NCI-H1417 treated with DMSO at 0.1 percent for 48 hours (cell line): Measurements from ENCODE around the gene TLE1.

Experiments
- DNase-seq: peaks from one replicate; lab custom pipeline; 2025; lab: John Stamatoyannopoulos, UW

The TLE1 gene

DNA sequence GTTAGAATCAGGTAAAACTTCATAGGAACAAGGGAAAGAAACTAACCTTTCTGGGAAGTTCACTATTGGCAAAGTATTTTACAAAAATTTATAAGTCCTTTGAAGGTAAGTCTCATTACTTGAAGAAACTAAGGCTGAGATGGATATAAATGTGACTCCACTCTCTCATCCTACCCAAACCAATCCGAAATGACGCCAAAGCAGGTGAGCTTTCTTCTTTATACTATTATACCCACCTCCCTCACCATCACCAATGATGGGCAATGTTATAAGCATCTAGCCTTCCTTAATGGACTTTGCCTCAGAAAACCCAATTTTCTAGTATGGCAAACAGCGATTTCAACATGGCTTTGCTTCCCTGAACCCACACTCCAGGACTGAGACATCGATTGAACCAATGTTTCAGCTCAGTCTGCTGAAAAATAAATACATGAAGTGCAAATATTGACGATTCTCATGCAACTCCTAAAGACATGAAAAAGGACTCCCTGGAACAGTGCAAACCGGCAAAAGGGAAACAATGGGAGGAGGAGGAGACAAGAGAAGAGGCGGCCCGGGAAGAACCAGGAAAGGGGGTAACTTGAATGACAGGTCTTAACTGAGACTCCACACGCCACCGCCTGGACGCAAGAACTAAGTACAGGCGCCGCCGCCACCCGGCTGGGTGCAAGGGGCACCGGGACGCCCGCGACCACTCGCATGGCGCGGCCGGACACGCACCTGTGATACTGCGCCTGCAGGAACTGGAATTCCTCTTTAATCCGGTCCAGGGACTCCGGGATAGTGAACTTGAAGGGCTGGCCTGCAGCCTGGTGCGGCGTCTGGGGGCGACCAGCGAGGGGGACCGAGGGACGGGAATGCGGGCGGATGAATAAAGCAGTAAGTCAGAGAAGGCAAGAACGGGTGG lies 2.5 kb downstream of the TLE1 start:
- DNase-seq: peak; percentile 49

DNA sequence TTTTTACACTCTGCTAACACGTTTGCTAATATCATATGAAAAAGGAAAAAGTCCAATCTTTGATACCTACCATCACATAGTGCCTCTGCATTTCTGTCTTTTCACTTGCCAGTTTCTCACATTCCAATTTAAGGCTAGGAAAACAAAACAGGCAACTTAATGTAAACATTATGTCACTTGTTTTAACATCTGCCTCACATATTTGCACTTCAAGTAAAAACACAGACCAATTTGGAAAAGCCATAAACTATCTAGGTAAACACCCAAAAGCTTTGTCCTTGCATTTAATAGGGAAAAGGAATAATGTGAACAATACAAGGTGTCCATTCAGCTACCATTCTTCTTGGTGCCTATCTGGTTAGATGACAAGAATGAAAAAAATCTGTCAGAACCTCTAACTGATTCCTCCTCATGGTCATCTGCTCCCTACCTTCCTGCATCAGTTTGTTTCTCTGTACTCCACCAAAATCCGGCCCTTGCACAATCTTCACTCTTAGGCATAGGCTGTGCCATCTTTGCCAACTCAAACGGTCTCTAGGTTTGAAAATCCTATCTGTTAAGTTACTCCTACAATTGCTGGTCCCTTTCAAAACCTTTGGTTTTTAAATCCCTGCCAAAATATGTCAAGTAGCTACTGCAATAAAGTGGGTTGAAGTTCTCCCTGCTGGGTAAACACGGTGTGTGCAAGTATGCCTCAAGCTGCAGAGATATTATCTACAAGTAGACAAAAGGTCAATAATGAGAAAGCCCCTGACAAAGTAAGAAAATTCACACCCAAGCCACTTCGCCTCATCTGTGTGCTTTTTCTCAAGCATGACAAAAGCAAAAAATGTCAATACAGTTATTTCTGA lies 3.4 kb downstream of the TLE1 start:
- DNase-seq: no peak

GRCh38 chr9:81684635-81685034 lies 4.7 kb downstream of the TLE1 start:
- no peak for DNase-seq

GRCh38 chr9:81683704-81684103 lies 5.6 kb downstream of the TLE1 start:
- DNase-seq: no peak

- peak; percentile 67 for DNase-seq
Observed at GRCh38 chr9:81683238-81683637, 6.1 kb downstream of the TLE1 start.

GRCh38 chr9:81682797-81683196 lies 6.5 kb downstream of the TLE1 start:
- no peak for DNase-seq

GRCh38 chr9:81682177-81682576 lies 7.2 kb downstream of the TLE1 start:
- no peak for DNase-seq

DNA sequence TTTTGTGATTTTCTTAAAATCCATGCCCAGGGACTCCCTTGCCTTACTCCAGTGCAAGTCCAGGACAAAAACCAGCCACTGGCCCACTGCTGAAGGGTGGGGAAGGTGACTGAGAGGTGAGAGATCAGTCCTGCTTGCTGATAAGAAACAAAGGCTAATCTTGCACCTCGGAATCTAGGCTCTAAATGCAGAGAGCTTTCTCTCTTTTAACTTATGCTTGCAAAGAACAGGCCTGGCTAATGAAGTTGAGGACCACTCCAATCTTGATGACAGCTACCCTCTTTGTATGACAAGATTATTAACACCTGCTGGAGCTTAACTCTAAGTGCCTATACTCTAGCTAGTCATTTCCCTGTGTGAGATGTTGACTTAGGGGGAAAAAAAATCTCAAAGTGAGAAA lies 8.8 kb downstream of the TLE1 start:
- no peak for DNase-seq

- DNase-seq: no peak
Observed at GRCh38 chr9:81680006-81680405, 9.3 kb downstream of the TLE1 start.

GRCh38 chr9:81678088-81678487 lies 11.3 kb downstream of the TLE1 start:
- no peak for DNase-seq

- DNase-seq: no peak
Observed at GRCh38 chr9:81676395-81676794, 13.0 kb downstream of the TLE1 start.

GRCh38 chr9:81673310-81673709 lies 16.0 kb downstream of the TLE1 start:
- no peak for DNase-seq

DNA sequence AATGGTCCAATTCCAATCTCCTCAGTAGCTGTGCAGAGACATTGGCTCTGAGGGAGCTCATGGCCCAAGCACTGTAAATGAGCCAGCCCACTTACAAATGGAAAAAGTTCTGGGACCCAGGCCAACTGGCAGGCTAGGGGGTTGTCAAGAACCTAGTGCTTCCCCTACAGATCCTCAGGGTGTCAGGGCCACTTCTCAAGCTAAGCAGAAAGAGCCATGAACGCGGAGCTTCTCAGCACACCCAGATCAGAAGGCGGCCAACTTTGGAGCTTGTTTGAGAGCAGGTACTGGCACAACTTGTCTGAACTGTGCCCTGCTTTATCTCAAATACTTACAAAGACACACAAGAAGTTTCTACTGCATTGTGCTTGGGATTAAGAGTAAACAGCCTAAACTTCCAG lies 17.5 kb downstream of the TLE1 start:
- no peak for DNase-seq

- DNase-seq: no peak
Observed at GRCh38 chr9:81669866-81670265, 19.5 kb downstream of the TLE1 start.

DNA sequence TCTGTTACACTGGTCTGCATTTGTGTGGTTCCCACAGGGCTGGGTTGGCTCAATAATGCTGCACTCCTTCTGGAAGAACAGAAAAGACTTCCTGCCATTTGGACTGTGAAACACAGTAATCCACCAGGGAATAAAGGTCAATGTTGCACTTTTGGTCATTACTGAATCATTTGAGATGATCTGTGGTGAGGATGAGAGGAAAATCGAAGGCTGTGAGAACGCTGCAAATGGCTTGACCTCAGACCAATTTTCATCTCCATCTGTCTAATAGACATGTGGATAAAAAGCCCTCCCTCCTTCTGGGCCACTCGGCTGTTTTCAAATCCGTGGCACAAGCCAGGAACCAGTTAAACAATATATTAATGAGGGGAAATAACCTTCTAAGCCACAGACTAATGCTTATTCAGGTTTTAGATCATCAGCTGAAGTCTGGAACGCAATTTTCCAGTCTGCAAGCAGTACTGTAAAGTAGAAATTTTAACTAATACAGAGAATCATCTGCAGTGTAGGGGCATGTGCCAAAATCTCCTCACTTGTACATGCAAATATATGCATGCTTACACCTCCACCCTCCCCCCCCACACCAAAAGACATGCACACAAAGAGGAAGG lies 20.2 kb downstream of the TLE1 start:
- no peak for DNase-seq

DNA sequence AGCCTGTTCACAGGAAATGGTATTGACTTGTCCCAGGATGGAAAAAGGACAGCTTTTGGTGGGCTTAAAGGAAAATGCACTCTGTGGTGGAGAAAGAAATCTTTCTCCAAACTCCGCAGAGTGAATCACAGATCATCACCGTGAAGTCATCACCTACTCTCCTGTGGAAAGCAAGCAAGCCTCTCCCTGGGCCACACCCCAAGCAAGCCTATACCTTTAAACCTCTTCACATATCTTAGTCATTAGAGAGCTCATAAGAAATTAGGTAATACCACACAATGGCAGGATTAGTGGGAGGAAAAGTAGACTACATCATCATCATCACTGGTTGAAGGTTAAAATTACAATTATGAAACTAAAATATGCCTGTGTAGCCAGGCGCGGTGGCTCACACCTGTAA lies 23.2 kb downstream of the TLE1 start:
- no peak for DNase-seq

GRCh38 chr9:81665322-81665871 lies 23.9 kb downstream of the TLE1 start:
- peak; percentile 59 for DNase-seq

- DNase-seq: no peak
Observed at GRCh38 chr9:81664638-81665222, 24.6 kb downstream of the TLE1 start.

DNA sequence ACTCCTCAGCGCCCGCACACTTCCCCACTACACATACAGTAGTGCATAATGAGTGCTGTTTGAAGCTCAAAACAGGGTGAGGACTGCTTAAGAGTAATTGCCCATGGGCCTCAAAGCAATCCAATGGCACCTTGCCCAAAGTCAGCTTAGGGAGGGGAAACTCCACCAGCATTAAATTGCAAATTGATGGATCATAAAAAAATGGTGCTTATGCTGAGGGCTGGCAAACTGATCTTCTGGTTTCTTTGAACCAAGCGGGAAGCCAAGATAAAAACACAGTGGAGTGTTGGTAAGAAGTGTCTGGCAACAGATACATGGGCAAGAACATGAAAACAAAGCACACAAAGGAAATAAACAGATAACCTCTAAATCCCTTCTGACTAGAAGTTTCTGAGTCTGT lies 28.0 kb downstream of the TLE1 start:
- DNase-seq: no peak

DNA sequence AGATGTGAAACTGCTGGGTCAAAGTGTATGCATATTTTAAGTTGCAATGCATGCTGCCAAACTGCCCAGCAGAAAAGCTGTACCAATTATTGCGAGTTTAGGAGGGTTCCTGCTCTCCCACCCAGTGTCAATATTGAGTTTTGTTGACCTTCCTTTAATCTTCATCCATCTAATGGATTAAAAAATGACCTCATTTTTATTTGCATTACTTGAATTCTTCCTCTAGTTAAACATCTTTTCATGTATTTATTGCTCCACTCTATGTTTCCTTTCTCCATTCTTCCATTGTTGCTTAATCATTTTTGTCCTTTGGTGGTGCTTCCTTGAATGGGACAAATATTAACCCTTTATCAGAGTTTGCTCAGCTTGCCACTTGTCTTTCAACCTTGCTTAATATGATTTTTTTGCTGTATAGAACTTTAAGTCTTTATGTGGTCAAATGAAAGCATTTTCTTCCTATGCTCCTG lies 32.4 kb downstream of the TLE1 start:
- no peak for DNase-seq

DNA sequence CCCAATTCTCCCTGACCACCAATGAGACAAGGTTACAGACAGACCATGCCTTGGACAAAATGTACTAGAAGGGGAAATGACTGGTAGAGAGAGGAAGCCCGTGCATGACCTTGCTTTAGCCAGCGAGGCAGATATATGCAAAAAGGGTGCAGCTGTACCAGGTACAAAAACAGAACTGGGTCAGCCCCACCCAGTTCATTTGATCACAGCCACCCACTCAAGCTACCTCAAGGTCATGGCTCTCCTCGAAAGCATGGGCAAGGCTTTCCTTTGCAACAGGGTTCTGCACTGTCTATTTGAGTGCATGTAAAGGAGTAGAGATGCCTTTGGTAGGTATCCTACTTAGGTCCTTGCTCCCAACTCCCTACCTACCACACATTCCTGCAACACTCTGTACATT lies 33.3 kb downstream of the TLE1 start:
- DNase-seq: no peak

DNA sequence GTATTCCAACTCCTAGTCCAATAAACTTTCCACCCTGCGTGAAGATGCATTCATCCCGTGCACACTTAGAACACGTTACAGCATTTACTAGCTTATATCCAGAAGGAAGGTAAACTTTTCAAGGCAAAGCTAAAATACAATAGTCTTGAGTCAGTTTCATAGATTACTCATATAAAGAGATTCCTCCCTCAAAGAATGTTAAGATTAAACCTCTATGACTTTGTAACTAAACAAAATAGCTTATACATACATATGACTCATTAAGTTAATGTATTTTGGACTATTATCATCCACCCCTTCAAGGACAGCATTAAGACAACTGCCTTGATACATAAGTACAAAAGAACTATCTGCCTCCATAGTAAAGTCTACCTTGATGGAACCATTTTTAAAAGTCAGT lies 36.1 kb downstream of the TLE1 start:
- no peak for DNase-seq
